Liver (tissue), 3 donors: ENCODE data around the gene SHANK2.

Experiments used
- ATF3 ChIP-seq: IDR thresholded peaks from 2 replicates; pipeline ENCODE4 v1.6.1; 2016; ENCODE audit warnings: antibody characterized with exemption
- FOXA1 ChIP-seq: IDR thresholded peaks from 2 replicates; pipeline ENCODE4 v1.6.1; 2016; ENCODE audit warnings: antibody characterized with exemption
- GABPA ChIP-seq, 2 donors: IDR thresholded peaks in 1 of 2; conservative IDR thresholded peaks in 1 of 2; 2 replicates each; pipeline ENCODE4 v1.6.1; 2016; ENCODE audit warnings: antibody characterized with exemption in 2 of 2, mild to moderate bottlenecking in 1 of 2, moderate library complexity in 1 of 2
- HNF4A ChIP-seq, 2 donors: conservative IDR thresholded peaks; 2 replicates each; pipeline ENCODE4 v1.6.1; 2016; ENCODE audit warnings: antibody characterized with exemption in 2 of 2, mild to moderate bottlenecking in 2 of 2
- HNF4G ChIP-seq: IDR thresholded peaks from 2 replicates; pipeline ENCODE4 v1.6.1; 2016; ENCODE audit warnings: antibody characterized with exemption
- NR2F2 ChIP-seq: IDR thresholded peaks from 2 replicates; pipeline ENCODE4 v1.6.1; 2016; ENCODE audit warnings: antibody characterized with exemption
- REST ChIP-seq: IDR thresholded peaks from 2 replicates; pipeline ENCODE4 v1.6.1; 2016; ENCODE audit warnings: antibody characterized with exemption, mild to moderate bottlenecking
- RXRA ChIP-seq, 2 donors: IDR thresholded peaks; 2 replicates each; pipeline ENCODE4 v1.6.1; 2017 to 2018; ENCODE audit warnings: antibody characterized with exemption in 2 of 2, mild to moderate bottlenecking in 1 of 2
- SP1 ChIP-seq: IDR thresholded peaks from 2 replicates; pipeline ENCODE4 v1.6.1; 2018; ENCODE audit warnings: antibody characterized with exemption, mild to moderate bottlenecking
- TAF1 ChIP-seq: conservative IDR thresholded peaks from 2 replicates; pipeline ENCODE4 v1.6.1; 2016; ENCODE audit warnings: antibody characterized with exemption, mild to moderate bottlenecking
- TF ChIP-seq, protein P1 (sequence below): fragments of 150-350 bp; IDR thresholded peaks from 2 replicates; pipeline ENCODE4 v1.5.1; 2017; ENCODE audit warnings: improper control_type of control experiment, low read depth, low read length; ENCODE audit not compliant: missing input control
- TF ChIP-seq, protein P2 (sequence below): IDR thresholded peaks from 2 replicates; pipeline ENCODE4 v1.6.1; 2016; ENCODE audit warnings: antibody characterized with exemption
- donor health status: healthy.
- donor health status: healthy.

GRCh38 chr11:71269603-71270511, 17.5 kb upstream of the SHANK2 start:
- TF ChIP-seq, protein P1, sequence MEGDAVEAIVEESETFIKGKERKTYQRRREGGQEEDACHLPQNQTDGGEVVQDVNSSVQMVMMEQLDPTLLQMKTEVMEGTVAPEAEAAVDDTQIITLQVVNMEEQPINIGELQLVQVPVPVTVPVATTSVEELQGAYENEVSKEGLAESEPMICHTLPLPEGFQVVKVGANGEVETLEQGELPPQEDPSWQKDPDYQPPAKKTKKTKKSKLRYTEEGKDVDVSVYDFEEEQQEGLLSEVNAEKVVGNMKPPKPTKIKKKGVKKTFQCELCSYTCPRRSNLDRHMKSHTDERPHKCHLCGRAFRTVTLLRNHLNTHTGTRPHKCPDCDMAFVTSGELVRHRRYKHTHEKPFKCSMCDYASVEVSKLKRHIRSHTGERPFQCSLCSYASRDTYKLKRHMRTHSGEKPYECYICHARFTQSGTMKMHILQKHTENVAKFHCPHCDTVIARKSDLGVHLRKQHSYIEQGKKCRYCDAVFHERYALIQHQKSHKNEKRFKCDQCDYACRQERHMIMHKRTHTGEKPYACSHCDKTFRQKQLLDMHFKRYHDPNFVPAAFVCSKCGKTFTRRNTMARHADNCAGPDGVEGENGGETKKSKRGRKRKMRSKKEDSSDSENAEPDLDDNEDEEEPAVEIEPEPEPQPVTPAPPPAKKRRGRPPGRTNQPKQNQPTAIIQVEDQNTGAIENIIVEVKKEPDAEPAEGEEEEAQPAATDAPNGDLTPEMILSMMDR: no peak
- TF ChIP-seq NR2F2: no peak
- TF ChIP-seq, protein P2, sequence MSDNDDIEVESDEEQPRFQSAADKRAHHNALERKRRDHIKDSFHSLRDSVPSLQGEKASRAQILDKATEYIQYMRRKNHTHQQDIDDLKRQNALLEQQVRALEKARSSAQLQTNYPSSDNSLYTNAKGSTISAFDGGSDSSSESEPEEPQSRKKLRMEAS: no peak
- TF ChIP-seq TAF1: no peak
- TF ChIP-seq REST: no peak
- no peak for TF ChIP-seq RXRA (IDR thresholded peaks at IDR 0.05)
- TF ChIP-seq GABPA (IDR thresholded peaks at IDR 0.05 in 1 of 2, conservative IDR thresholded peaks at IDR 0.05 in 1 of 2): no peak
- TF ChIP-seq ATF3: no peak
- TF ChIP-seq HNF4A (conservative IDR thresholded peaks at IDR 0.05): no peak
- TF ChIP-seq SP1: no peak
- TF ChIP-seq HNF4G: no peak
- no peak for TF ChIP-seq FOXA1
